ENCODE results near the gene MYO3B.

Gene MYO3B

GRCh38 chr2:170500104-170500503 lies 322.2 kb downstream of the MYO3B start:
- peaks cover 40% of the 10 kb centered on the region for H3K27me3 ChIP-seq (ENCODE audit: insufficient read depth, low read length, poor library complexity)
- TF ChIP-seq CTCF (IDR thresholded peaks at IDR 0.05; ENCODE audit: borderline replicate concordance, extremely low read depth, low read length, poor library complexity, severe bottlenecking) (no peak), EZH2 (IDR thresholded peaks at IDR 0.05; ENCODE audit: borderline replicate concordance, low read depth, low read length, severe bottlenecking) (no peak)
- DNase-seq (no peak), ATAC-seq (ENCODE audit: insufficient read depth, low read depth) (no peak)
- no peaks in the 10 kb centered on the region for H3K4me1 ChIP-seq (ENCODE audit: insufficient read depth, low read length)
- no peak overlapping the region for H3K9ac ChIP-seq (ENCODE audit: low read depth, low read length)
- no peak overlapping the region for H2AFZ ChIP-seq (ENCODE audit: low read depth, low read length)
- no peak overlapping the region for H3K4me3 ChIP-seq (ENCODE audit: low read depth in 1 of 2, low read length in 2 of 2)
- H3K9me3 ChIP-seq (ENCODE audit: insufficient read depth, low read length, severe bottlenecking), result no peaks in the 10 kb centered on the region
- no peak overlapping the region for H3K4me2 ChIP-seq (ENCODE audit: insufficient read depth, low read length)
- H3K79me2 ChIP-seq (ENCODE audit: insufficient read depth, low read length), result no peaks in the 10 kb centered on the region
- no peaks in the 10 kb centered on the region for H3K36me3 ChIP-seq (ENCODE audit: insufficient read depth, low read length)
- peaks cover 3% of the 10 kb centered on the region; the same call in 1 of the 2 replicates for H4K20me1 ChIP-seq (ENCODE audit: insufficient read depth, low read length)
- H3K27ac ChIP-seq (ENCODE audit: low read length), result no peak overlapping the region

- no peak for ATAC-seq (ENCODE audit: insufficient read depth, low read depth)
- no peak for TF ChIP-seq EZH2 (IDR thresholded peaks at IDR 0.05; ENCODE audit: borderline replicate concordance, low read depth, low read length, severe bottlenecking)
- no peak for TF ChIP-seq CTCF (IDR thresholded peaks at IDR 0.05; ENCODE audit: borderline replicate concordance, extremely low read depth, low read length, poor library complexity, severe bottlenecking)
- H3K4me1 ChIP-seq (ENCODE audit: insufficient read depth, low read length), result no peaks in the 10 kb centered on the region
These were observed 322.8 kb downstream of the MYO3B start for GRCh38 chr2:170500770-170501169.

GRCh38 chr2:170501421-170502043 lies 323.6 kb downstream of the MYO3B start:
- no peaks in the 10 kb centered on the region for H3K79me2 ChIP-seq (ENCODE audit: insufficient read depth, low read length)
- H2AFZ ChIP-seq (ENCODE audit: low read depth, low read length), result no peak overlapping the region
- no peaks in the 10 kb centered on the region for H3K4me1 ChIP-seq (ENCODE audit: insufficient read depth, low read length)
- no peak overlapping the region for H3K9ac ChIP-seq (ENCODE audit: low read depth, low read length)
- no peaks in the 10 kb centered on the region for H3K36me3 ChIP-seq (ENCODE audit: insufficient read depth, low read length)
- ATAC-seq (ENCODE audit: insufficient read depth, low read depth), result no peak
- no peak overlapping the region for H3K4me2 ChIP-seq (ENCODE audit: insufficient read depth, low read length)
- DNase-seq, result no peak
- H3K27ac ChIP-seq (ENCODE audit: low read length), result no peak overlapping the region
- H3K4me3 ChIP-seq (ENCODE audit: low read depth in 1 of 2, low read length in 2 of 2), result no peak overlapping the region
- TF ChIP-seq CTCF (IDR thresholded peaks at IDR 0.05; ENCODE audit: borderline replicate concordance, extremely low read depth, low read length, poor library complexity, severe bottlenecking) (no peak), EZH2 (IDR thresholded peaks at IDR 0.05; ENCODE audit: borderline replicate concordance, low read depth, low read length, severe bottlenecking) (no peak)
- peaks cover 5% of the 10 kb centered on the region; the same call in 1 of the 2 replicates for H4K20me1 ChIP-seq (ENCODE audit: insufficient read depth, low read length)
- peaks cover 47% of the 10 kb centered on the region for H3K27me3 ChIP-seq (ENCODE audit: insufficient read depth, low read length, poor library complexity)
- H3K9me3 ChIP-seq (ENCODE audit: insufficient read depth, low read length, severe bottlenecking), result no peaks in the 10 kb centered on the region

More at GRCh38 chr2:170500770-170501169, 322.8 kb downstream of the MYO3B start:
- no peak overlapping the region for H2AFZ ChIP-seq (ENCODE audit: low read depth, low read length)
- H3K36me3 ChIP-seq (ENCODE audit: insufficient read depth, low read length), result no peaks in the 10 kb centered on the region
- no peak for DNase-seq
- no peaks in the 10 kb centered on the region for H3K9me3 ChIP-seq (ENCODE audit: insufficient read depth, low read length, severe bottlenecking)
- no peak overlapping the region for H3K27ac ChIP-seq (ENCODE audit: low read length)
- H3K9ac ChIP-seq (ENCODE audit: low read depth, low read length), result no peak overlapping the region
- no peak overlapping the region for H3K4me3 ChIP-seq (ENCODE audit: low read depth in 1 of 2, low read length in 2 of 2)
- no peak overlapping the region for H3K4me2 ChIP-seq (ENCODE audit: insufficient read depth, low read length)
- H3K79me2 ChIP-seq (ENCODE audit: insufficient read depth, low read length), result no peaks in the 10 kb centered on the region
- peaks cover 40% of the 10 kb centered on the region for H3K27me3 ChIP-seq (ENCODE audit: insufficient read depth, low read length, poor library complexity)
- H4K20me1 ChIP-seq (ENCODE audit: insufficient read depth, low read length), result peaks cover 5% of the 10 kb centered on the region; the same call in 1 of the 2 replicates

All from DND-41 (cell line).